Liver (tissue), 3 donors: Measurements from ENCODE around the gene LLGL2.

Source experiments
- EGR1 ChIP-seq, 2 donors: IDR thresholded peaks; 2 replicates each; pipeline ENCODE4 v1.6.1; 2016 to 2018; ENCODE audit warnings: antibody characterized with exemption in 2 of 2, low read depth in 2 of 2
- FOXA1 ChIP-seq: IDR thresholded peaks from 2 replicates; pipeline ENCODE4 v1.6.1; 2016; ENCODE audit warnings: antibody characterized with exemption
- HNF4A ChIP-seq, 2 donors: conservative IDR thresholded peaks; 2 replicates each; pipeline ENCODE4 v1.6.1; 2016; ENCODE audit warnings: antibody characterized with exemption in 2 of 2, mild to moderate bottlenecking in 2 of 2
- RAD21 ChIP-seq, 2 donors: IDR thresholded peaks; 2 replicates each; pipeline ENCODE4 v1.6.1; 2016; ENCODE audit warnings: antibody characterized with exemption in 2 of 2, mild to moderate bottlenecking in 2 of 2
- TF ChIP-seq, protein P1 (sequence below): fragments of 150-350 bp; IDR thresholded peaks from 2 replicates; pipeline ENCODE4 v1.5.1; 2017; ENCODE audit warnings: improper control_type of control experiment, low read depth, low read length; ENCODE audit not compliant: missing input control
- TF ChIP-seq, protein P2 (sequence below): IDR thresholded peaks from 2 replicates; pipeline ENCODE4 v1.6.1; 2016; ENCODE audit warnings: antibody characterized with exemption, mild to moderate bottlenecking
- TF ChIP-seq, protein P3 (sequence below): IDR thresholded peaks from 2 replicates; pipeline ENCODE4 v1.6.1; 2016; ENCODE audit warnings: antibody characterized with exemption
- TF ChIP-seq, protein P4 (sequence below): IDR thresholded peaks from 2 replicates; pipeline ENCODE4 v1.6.1; 2016; ENCODE audit warnings: antibody characterized with exemption
- TF ChIP-seq, protein P5 (sequence below): IDR thresholded peaks from 2 replicates; pipeline ENCODE4 v1.6.1; 2016; ENCODE audit warnings: antibody characterized with exemption
- donor health status: healthy.
- donor health status: healthy.

DNA sequence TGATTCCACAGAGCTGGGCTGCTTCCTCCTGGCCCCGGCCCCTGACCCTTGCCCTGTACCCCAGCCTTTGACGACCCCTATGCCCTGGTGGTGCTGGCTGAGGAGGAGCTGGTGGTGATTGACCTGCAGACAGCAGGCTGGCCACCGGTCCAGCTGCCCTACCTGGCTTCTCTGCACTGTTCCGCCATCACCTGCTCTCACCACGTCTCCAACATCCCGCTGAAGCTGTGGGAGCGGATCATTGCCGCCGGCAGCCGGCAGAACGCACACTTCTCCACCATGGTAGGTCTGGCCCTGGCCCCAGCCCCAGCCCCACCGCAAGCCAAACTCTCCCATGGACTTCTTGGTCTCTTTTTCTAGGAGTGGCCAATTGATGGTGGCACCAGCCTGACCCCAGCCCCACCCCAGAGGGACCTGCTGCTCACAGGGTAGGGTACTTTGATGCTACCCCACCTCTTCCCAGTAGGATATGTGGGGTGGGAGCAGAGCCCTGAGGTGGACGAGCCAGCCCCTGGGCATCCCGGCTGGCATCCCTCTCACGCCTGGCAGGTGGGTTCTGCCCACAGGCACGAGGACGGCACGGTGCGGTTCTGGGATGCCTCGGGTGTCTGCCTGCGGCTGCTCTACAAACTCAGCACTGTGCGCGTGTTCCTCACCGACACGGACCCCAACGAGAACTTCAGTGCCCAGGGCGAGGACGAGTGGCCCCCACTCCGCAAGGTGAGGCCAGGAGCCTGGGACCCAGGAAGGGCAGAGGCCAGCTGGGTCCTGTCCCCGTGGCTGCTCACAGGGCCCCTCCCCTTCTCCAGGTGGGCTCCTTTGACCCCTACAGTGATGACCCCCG is 43.1 kb downstream of the LLGL2 start:
- TF ChIP-seq, protein P1, sequence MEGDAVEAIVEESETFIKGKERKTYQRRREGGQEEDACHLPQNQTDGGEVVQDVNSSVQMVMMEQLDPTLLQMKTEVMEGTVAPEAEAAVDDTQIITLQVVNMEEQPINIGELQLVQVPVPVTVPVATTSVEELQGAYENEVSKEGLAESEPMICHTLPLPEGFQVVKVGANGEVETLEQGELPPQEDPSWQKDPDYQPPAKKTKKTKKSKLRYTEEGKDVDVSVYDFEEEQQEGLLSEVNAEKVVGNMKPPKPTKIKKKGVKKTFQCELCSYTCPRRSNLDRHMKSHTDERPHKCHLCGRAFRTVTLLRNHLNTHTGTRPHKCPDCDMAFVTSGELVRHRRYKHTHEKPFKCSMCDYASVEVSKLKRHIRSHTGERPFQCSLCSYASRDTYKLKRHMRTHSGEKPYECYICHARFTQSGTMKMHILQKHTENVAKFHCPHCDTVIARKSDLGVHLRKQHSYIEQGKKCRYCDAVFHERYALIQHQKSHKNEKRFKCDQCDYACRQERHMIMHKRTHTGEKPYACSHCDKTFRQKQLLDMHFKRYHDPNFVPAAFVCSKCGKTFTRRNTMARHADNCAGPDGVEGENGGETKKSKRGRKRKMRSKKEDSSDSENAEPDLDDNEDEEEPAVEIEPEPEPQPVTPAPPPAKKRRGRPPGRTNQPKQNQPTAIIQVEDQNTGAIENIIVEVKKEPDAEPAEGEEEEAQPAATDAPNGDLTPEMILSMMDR: no peak
- no peak for TF ChIP-seq RAD21 (IDR thresholded peaks at IDR 0.05)
- no peak for TF ChIP-seq HNF4A (conservative IDR thresholded peaks at IDR 0.05)
- TF ChIP-seq FOXA1: no peak
- TF ChIP-seq, protein P2, sequence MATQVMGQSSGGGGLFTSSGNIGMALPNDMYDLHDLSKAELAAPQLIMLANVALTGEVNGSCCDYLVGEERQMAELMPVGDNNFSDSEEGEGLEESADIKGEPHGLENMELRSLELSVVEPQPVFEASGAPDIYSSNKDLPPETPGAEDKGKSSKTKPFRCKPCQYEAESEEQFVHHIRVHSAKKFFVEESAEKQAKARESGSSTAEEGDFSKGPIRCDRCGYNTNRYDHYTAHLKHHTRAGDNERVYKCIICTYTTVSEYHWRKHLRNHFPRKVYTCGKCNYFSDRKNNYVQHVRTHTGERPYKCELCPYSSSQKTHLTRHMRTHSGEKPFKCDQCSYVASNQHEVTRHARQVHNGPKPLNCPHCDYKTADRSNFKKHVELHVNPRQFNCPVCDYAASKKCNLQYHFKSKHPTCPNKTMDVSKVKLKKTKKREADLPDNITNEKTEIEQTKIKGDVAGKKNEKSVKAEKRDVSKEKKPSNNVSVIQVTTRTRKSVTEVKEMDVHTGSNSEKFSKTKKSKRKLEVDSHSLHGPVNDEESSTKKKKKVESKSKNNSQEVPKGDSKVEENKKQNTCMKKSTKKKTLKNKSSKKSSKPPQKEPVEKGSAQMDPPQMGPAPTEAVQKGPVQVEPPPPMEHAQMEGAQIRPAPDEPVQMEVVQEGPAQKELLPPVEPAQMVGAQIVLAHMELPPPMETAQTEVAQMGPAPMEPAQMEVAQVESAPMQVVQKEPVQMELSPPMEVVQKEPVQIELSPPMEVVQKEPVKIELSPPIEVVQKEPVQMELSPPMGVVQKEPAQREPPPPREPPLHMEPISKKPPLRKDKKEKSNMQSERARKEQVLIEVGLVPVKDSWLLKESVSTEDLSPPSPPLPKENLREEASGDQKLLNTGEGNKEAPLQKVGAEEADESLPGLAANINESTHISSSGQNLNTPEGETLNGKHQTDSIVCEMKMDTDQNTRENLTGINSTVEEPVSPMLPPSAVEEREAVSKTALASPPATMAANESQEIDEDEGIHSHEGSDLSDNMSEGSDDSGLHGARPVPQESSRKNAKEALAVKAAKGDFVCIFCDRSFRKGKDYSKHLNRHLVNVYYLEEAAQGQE: no peak
- TF ChIP-seq, protein P3, sequence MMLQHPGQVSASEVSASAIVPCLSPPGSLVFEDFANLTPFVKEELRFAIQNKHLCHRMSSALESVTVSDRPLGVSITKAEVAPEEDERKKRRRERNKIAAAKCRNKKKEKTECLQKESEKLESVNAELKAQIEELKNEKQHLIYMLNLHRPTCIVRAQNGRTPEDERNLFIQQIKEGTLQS: no peak
- TF ChIP-seq, protein P4, sequence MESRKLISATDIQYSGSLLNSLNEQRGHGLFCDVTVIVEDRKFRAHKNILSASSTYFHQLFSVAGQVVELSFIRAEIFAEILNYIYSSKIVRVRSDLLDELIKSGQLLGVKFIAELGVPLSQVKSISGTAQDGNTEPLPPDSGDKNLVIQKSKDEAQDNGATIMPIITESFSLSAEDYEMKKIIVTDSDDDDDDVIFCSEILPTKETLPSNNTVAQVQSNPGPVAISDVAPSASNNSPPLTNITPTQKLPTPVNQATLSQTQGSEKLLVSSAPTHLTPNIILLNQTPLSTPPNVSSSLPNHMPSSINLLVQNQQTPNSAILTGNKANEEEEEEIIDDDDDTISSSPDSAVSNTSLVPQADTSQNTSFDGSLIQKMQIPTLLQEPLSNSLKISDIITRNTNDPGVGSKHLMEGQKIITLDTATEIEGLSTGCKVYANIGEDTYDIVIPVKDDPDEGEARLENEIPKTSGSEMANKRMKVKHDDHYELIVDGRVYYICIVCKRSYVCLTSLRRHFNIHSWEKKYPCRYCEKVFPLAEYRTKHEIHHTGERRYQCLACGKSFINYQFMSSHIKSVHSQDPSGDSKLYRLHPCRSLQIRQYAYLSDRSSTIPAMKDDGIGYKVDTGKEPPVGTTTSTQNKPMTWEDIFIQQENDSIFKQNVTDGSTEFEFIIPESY: no peak
- TF ChIP-seq, protein P5, sequence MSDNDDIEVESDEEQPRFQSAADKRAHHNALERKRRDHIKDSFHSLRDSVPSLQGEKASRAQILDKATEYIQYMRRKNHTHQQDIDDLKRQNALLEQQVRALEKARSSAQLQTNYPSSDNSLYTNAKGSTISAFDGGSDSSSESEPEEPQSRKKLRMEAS: no peak
- no peak for TF ChIP-seq EGR1 (IDR thresholded peaks at IDR 0.05; ENCODE audit: low read depth in 2 of 2)
